Activated CD4-positive, alpha-beta T cell treated with anti-CD3 and anti-CD28 coated beads, Interleukin-2, amount 50 U/mL, for 48 hours (primary cell): ENCODE data around the gene ABCC10.
"Not testable (repeated sequence)": the region's sequence is repeated elsewhere in the genome, so short reads cannot be mapped to it uniquely, and the experiment has no call there.

Experiments
- DNase-seq, 2 experiments: peaks; one replicate each; pipeline ENCODE4 v3.0.0-alpha.2; 2020

ABCC10 gene

GRCh38 chr6:43427406-43428111 lies at the start of gene ABCC10:
ABCC10 (plus strand) TSS chr6:43427541; CDS start chr6:43427979, 438 bp downstream.
- DNase-seq, result peak; percentile 96 to 97

DNA sequence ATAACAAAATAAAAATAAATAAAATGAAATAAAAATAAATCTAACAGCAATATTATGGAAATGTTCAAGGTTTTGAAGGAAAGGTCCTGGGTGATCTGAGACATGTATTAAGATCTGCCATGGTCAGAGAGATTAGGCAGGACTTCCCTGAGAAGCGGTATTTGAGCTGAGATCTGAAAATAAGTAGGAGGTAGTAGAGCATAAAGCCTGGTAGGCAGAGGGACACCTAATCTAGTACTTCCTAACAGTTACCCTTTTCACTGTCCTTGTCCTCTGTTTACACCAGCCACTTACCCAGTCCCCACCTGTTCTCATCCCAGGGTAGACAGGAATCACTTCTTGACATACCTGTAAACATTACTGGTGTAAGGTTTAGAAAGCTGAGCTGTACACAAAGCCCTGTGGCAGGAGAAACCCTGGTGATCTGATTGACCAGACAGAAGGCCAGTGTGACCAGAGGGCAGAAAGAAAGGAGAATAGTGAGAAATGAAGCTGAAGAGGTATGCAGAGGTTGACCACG lies 49.6 kb upstream of the ABCC10 start:
- no peak for DNase-seq

- DNase-seq, result no peak
These were observed 48.7 kb upstream of the ABCC10 start for GRCh38 chr6:43378631-43379030.

DNA sequence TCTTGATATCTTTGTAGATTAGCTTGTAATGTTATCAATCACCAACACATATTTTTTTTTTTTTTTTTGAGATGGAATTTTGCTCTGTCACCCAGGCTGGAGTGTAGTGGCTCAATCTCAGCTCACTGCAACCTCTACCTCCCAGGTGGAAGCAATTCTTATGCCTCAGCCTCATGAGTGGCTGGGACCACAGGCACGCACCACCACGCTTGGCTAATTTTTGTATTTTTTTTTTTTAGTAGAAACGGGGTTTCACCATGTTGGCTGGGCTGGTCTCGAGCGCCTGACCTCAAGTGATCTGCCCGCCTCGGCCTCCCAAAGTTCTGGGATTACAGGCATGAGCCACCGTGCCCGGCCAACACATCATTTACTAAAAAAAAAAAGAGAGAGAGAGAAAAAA lies 46.5 kb upstream of the ABCC10 start:
- DNase-seq, result not testable (repeated sequence)

DNA sequence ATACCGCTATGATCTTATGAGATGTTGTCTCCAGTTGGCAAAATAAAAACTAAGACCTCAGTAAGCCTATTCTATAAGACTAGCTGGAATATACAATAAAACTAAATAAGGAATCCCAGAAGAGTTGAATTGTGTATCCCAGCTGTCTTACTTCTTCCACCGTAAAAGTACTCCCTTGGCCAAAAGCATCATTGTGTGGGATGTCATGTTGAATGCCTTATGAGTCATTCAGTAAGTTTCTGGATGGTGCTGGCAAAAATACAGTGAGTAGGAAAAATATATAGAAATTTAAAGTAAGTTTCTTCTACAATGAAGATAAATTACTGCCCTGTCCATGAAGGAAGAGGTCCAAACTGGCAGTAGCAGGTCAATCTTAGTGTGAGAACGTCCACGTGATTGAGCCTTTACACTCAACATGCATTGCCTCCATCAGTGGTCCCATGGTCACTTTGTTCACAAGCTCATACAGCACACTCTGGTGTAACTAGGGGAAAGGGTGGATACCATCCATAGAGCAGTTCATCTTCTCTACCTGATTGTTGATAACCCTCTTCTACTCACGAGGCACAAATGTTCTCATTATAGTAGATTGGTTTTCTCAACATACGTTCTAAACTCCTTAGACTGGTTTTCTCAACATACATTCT lies 44.2 kb upstream of the ABCC10 start:
- no peak for DNase-seq

DNA sequence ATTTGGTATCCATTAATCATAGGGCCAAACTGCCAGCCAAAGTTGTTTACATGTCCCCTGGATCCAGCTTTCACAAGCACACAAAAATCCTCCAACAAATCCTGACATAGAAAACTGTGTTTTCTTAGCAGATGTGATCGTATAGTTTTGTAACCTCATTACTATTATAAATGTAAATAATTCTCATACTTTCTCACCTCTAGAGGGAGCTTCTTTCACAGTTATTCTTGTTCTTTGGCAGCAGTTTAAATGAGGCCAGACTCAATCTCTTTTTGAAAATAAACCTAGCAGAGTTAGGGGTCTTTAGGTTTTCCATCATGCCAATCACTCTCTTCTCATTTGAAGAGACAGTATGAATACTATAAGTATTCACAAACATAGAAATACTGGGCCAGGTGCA lies 40.8 kb upstream of the ABCC10 start:
- no peak for DNase-seq

GRCh38 chr6:43389730-43390295 lies 37.5 kb upstream of the ABCC10 start:
- no peak for DNase-seq

- DNase-seq, result not testable (repeated sequence)
These were observed 36.4 kb upstream of the ABCC10 start for GRCh38 chr6:43390753-43391439.

- DNase-seq, result peak; percentile 26 to 52
These were observed 35.8 kb upstream of the ABCC10 start for GRCh38 chr6:43391440-43392031.

DNA sequence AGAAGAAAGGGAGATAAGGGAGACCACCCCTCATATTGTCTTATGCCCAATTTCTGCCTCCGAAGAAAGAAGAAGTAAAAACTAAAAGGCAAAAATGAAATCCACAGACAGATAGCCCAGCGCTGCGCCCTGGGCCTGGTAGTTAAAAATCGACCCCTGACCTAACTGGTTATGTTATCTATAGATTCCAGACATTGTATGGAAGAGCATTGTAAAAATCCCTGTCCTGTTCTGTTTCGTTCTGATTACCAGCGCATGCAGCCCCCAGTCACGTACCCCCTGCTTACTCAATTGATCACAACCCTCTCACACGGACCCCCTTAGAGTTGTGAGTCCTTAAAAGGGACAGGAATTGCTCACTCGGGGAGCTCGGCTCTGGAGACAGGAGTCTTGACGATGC lies 34.2 kb upstream of the ABCC10 start:
- DNase-seq, result not testable (repeated sequence)

- DNase-seq, result no peak
These were observed 33.7 kb upstream of the ABCC10 start for GRCh38 chr6:43393602-43394001.

DNA sequence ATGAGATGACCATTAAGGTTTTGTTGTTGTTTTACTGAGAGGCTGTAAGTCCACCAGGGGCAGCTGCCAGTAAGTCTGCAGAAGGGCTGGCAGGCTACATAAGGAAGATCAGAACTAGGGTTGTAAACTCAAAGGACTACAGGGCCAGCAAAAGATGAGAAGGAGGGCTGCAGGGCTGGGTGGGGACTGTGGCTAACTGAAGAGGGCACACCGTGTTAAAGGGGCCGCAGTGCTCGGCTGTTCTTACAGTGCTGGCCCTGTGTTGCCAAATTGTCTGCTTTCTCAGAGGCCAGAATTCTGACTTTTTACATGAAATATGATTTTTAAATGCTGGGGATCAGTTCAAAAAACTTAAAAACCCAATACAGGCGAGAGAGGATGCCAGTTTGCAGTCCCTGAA lies 32.4 kb upstream of the ABCC10 start:
- DNase-seq, result no peak

DNA sequence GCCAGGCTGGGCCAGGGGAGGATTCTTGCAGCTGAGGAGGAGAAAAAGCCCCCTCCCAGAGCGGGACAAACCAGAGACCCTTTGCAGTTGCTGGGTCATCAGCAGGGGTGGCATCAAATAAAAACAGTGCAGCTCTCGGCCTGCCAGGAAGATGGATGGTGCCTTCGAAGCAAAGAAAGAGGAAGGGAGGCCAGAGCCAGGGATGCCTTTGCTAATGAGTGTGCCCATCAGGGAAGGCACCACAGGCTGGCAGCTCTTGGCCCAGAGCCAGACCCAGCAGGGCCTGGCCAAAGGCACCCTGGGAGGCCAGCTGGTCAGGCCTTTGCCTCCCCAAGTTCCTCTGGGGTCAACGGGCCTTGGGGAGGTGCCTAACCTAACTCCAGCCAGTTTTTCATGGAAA lies 31.6 kb upstream of the ABCC10 start:
- no peak for DNase-seq

DNA sequence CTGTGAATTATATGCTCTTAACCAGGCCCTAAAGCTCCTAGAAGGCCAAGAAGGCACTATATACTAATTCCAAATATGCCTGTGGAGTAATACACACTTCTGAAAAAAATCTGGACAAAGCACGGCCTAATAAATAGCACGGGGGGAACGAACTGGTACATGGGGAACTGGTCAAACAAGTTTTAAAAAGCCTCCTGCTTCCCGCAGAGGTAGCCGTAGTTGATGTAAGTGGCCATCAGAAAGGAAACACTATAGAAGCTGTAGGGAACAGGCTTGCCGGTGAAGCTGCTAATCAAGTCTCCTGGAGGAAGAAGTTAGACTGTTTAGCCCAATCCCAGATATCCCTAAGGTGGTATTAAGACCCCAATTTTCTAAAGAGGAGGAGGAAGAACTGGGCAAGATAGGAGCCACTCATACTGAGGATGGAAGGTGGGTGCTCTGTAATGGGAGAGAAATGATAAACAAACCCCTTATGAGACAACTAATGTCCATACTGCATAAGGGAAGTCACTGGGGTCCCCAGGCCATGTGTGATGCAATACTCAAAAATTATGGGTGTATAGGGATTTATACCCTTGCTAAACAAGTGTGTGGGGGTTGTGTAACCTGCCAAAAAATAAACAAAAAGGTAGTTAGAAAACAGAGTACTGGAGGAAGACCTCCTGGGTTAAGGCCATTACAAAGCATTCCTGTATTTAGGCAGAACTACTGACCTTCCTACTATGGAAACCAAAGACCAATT lies 30.8 kb upstream of the ABCC10 start:
- DNase-seq, result no peak

DNA sequence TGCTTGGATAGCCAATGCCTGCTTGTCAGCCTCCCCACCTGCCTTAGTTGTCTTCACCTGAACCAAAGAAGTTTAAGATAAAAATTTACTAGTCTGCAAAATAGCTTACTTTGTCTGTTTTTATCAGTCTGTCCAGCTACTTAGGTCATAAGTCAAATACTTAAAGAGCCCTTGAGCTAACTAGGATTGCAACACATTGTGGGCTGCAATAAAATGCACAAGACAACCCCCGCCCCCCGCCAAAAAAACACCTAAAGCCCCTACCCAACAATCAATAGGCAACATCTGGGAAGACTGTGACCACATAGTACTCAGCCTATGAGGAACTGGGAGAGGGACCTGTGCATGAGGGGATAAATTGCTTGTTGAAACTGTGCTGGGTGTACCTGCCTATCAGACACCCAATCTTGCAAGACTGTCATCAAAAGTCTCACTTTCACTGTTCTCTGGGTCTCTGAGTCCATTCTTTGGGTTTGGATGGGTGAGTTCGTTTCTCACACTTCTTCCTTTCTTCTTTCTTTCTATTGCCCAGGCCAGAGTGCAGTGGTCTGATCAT lies 27.3 kb upstream of the ABCC10 start:
- no peak for DNase-seq

- DNase-seq, result no peak
These were observed 25.6 kb upstream of the ABCC10 start for GRCh38 chr6:43401730-43402129.

GRCh38 chr6:43402820-43403219 lies 24.5 kb upstream of the ABCC10 start:
- DNase-seq, result no peak

DNA sequence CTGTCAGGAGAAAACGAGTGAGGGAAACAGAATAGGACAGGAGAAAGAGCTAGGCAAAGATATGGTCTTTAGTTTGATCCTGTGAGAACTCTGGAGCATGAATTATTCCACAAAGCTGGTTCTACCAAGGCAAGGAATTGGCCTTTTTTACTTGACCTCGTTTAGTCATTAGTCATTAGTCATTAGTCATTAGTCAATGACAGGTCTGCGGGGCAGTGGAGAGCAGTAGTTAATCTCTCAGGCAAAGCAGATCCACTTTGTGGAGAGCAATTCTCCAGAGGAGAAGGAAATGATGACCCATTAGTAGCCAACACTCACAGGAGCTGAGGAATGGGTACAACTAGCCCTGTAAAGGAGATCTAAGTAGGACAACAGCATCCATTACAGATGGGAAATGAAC lies 22.0 kb upstream of the ABCC10 start:
- no peak for DNase-seq

DNA sequence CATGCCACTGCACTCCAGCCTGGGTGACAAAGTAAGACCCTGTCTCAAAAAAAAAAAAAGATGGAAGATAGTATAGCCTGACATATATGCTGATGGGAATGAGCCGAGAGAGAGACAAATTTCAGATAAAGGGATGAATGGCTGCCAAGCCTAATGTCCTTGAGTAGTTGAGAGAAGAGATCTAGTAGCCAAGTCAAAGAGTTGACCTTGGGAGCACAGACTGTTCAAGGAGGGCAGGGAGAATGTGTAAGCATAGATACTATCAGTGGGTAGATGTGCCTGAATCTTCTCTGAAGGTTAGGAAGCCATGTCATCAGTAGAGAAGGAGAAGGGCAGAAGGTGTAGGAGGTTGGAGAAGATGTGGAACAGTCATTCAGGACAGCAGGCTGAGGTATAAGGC lies 20.0 kb upstream of the ABCC10 start:
- DNase-seq, result no peak

- DNase-seq, result no peak
These were observed 19.1 kb upstream of the ABCC10 start for GRCh38 chr6:43408259-43408658.

DNA sequence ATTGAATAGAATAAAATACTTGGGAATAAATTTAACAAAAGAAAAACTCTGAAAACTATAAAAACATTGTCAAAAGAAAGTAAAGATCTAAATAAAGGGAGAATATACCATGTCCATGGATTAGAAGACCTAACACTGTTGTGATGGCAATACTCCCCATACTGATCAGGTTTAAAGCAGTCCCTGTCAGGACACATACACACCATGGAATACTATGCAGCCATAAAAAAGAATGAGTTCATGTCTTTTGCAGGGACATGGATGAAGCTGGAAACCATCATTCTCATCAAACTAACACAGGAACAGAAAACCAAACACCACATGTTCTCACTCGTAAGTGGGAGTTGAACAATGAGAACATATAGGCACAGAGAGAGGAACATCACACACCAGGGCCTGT lies 16.6 kb upstream of the ABCC10 start:
- DNase-seq, result not testable (repeated sequence)

- DNase-seq, result no peak
These were observed 14.8 kb upstream of the ABCC10 start for GRCh38 chr6:43412541-43412940.
